Panc1 (cell line): ENCODE results near the gene MSANTD2. TPM values are rescaled to one million over a fixed set of nuclear protein-coding genes. Genes with fewer than 3 reads are reported as not detected.

Source experiments
- ATAC-seq: fragments of 200-7000 bp; cut with Tn5 transposase; 2 replicates; pipeline ENCODE4 v1.9.1; 2020; ENCODE audit warnings: mild to moderate bottlenecking, moderate library complexity
- BruUV-seq: library from RNA; stranded (reverse); fragments of 400-500 nt; replicated peaks from 2 replicates; lab custom pipeline; 2021; lab: Mats Ljungman, UMichigan
- CTCF ChIA-PET: fragments of 300-600 bp; sonication (Branson Sonifier 250); formaldehyde crosslinking; loops from one replicate; lab custom pipeline; 2022; ENCODE audit warnings: antibody characterized with exemption; lab: Charles Lee
- POLR2A ChIA-PET: fragments of 300-600 bp; sonication (Branson Sonifier 250); formaldehyde crosslinking; loops from one replicate; lab custom pipeline; 2022; ENCODE audit warnings: antibody characterized with exemption; lab: Charles Lee
- DNase-seq: peaks from one replicate; pipeline ENCODE4 v3.0.0-alpha.2; 2010; ENCODE audit warnings: low read depth, low spot score
- H3K27ac ChIP-seq: 2 replicates; pipeline ENCODE4 v1.5.1; 2011; ENCODE audit warnings: mild to moderate bottlenecking, low read length, inconsistent platforms
- H3K27me3 ChIP-seq: fragments of 200-500 bp; sonication (Bioruptor generic); 2 replicates; pipeline ENCODE4 v1.6.0; 2014; ENCODE audit warnings: low read length, inconsistent platforms; ENCODE audit not compliant: control insufficient read depth, insufficient read depth
- H3K36me3 ChIP-seq: fragments of 200-500 bp; sonication (Bioruptor generic); 2 replicates; pipeline ENCODE4 v1.5.1; 2014; ENCODE audit warnings: inconsistent platforms, mild to moderate bottlenecking, low read length, moderate library complexity; ENCODE audit not compliant: control insufficient read depth, insufficient read depth
- H3K4me1 ChIP-seq: 2 replicates; pipeline ENCODE4 v1.5.1; 2011; ENCODE audit warnings: inconsistent platforms, mild to moderate bottlenecking, low read length, moderate library complexity; ENCODE audit not compliant: control insufficient read depth, insufficient read depth
- H3K4me3 ChIP-seq, 2 experiments: 2 replicates each; pipeline ENCODE4 v1.5.1; 2011 to 2012; ENCODE audit warnings: low read depth in 2 of 2, low read length in 2 of 2, mild to moderate bottlenecking in 2 of 2, inconsistent platforms in 1 of 2, moderate library complexity in 1 of 2
- H3K9me3 ChIP-seq: fragments of 200-500 bp; sonication (Bioruptor generic); 2 replicates; pipeline ENCODE4 v1.5.1; 2014; ENCODE audit warnings: low read depth, mild to moderate bottlenecking, inconsistent platforms, low read length, moderate library complexity; ENCODE audit not compliant: control insufficient read depth, insufficient read depth
- POLR2AphosphoS5 ChIP-seq: IDR thresholded peaks from 2 replicates; pipeline ENCODE4 v1.6.1; 2012; ENCODE audit warnings: mild to moderate bottlenecking, low read depth, low read length, moderate library complexity
- SIN3A ChIP-seq: IDR thresholded peaks from 2 replicates; pipeline ENCODE4 v1.6.1; 2012; ENCODE audit warnings: low read depth, mild to moderate bottlenecking, low read length, moderate library complexity, borderline replicate concordance; ENCODE audit not compliant: insufficient read depth
- TCF7L2 ChIP-seq: IDR thresholded peaks from 2 replicates; pipeline ENCODE4 v1.6.1; 2011; ENCODE audit warnings: mild to moderate bottlenecking, low read depth, low read length, inconsistent platforms
- in situ Hi-C: cut with HindIII; loops from 2 replicates; pipeline ENCODE4 v1.10.0; 2016; ENCODE audit warnings: low sequenced_read_pairs, low pct_unique_long_range_greater_than_20kb
- intact Hi-C: fragments of 100-400 bp; cut with micrococcal nuclease; formaldehyde crosslinking; loops from one replicate; pipeline ENCODE4 v1.10.0; 2022; ENCODE audit not compliant: unreplicated experiment
- total RNA-seq: library from RNA; stranded (reverse); gene quantifications from one replicate; pipeline ENCODE4 v1.2.1, GENCODE V29; 2021; ENCODE audit not compliant: unreplicated experiment
- TF ChIP-seq, protein P1 (sequence below), 2 experiments: IDR thresholded peaks; 2 replicates each; pipeline ENCODE4 v1.6.1; 2011 to 2012; ENCODE audit warnings: low read depth in 2 of 2, control low read depth in 1 of 2, low read length in 1 of 2, mild to moderate bottlenecking in 1 of 2, moderate library complexity in 1 of 2; ENCODE audit not compliant: insufficient read depth in 1 of 2
- TF ChIP-seq, protein P2 (sequence below): fragments of 450-650 bp; IDR thresholded peaks from 2 replicates; pipeline ENCODE4 v1.5.1; 2017; ENCODE audit warnings: mild to moderate bottlenecking

Gene MSANTD2
- total RNA-seq, 1 experiment from 2014 or later = 20.5 TPM

DNA sequence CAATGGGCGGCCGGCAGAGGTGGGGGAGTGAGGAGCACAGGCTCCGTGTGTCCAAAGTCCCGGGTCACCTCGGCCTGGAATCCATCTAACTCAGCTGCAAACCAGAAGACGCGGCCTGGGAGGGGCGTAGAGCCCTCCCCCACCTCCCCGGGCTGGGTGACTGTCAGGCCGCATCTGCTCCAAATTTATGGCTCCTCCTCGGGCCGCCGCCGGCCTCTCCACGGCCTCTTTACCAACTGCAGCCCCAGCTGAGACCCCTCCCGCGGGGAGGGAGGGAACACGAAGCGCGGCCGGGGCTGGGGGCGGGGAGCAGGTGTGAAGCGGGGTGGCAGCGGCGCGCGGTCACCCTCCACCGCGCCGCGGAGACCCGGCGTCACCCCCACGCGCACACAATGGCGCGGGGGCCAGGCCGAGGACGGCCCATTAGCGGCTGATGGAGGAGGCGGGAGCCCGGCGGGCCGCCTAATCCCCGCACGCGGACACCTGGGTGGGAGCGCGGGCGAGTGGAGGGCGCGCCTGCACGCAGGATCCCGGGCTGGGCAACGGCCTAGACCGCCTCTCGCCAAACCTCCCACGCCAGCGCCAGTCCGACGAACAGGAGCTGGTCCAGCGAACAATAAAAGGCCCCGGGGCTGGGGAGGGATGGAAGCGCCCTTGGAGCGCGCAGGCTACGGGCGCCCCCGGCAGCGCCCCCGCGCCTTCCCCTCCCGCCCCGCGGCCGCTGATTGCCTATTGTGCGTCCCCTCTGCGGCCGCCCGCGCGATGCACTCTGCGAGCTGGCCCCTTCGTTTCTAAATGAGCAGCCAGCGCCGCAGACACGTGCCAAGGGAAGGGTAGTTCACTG is 39.1 kb upstream of the MSANTD2 start:
- Histone ChIP-seq H3K9me3 (no peaks in the 10 kb centered on the region), H3K36me3 (no peaks in the 10 kb centered on the region), H3K27ac (no peak overlapping the region), H3K4me1 (peaks cover 3% of the 10 kb centered on the region), H3K4me3 (peak overlapping the region; percentile 25 to 45), H3K27me3 (peaks cover 61% of the 10 kb centered on the region)
- CTCF ChIA-PET = interaction anchor here (0.8 to 2.4 kb wide), 3 partner anchors 27 to 78 kb away, joined by 6 to 11 read pairs (median 7); no protein-coding TSS in a partner anchor
- DNase-seq (no peak), ATAC-seq (peak; percentile 26)
- POLR2A ChIA-PET = no interaction called here
- BruUV-seq = no TSS peak
- in situ Hi-C loops (loop anchor here (5.0 to 10.0 kb wide), 2 partner anchors 42 to 175 kb away; no protein-coding TSS in a partner anchor), intact Hi-C loops (loop anchor here (5.0 kb wide), 1 partner anchor 37 kb away; the partner anchor contains the start of gene MSANTD2)
- TF ChIP-seq TCF7L2 = no peak
- TF ChIP-seq, protein P1, sequence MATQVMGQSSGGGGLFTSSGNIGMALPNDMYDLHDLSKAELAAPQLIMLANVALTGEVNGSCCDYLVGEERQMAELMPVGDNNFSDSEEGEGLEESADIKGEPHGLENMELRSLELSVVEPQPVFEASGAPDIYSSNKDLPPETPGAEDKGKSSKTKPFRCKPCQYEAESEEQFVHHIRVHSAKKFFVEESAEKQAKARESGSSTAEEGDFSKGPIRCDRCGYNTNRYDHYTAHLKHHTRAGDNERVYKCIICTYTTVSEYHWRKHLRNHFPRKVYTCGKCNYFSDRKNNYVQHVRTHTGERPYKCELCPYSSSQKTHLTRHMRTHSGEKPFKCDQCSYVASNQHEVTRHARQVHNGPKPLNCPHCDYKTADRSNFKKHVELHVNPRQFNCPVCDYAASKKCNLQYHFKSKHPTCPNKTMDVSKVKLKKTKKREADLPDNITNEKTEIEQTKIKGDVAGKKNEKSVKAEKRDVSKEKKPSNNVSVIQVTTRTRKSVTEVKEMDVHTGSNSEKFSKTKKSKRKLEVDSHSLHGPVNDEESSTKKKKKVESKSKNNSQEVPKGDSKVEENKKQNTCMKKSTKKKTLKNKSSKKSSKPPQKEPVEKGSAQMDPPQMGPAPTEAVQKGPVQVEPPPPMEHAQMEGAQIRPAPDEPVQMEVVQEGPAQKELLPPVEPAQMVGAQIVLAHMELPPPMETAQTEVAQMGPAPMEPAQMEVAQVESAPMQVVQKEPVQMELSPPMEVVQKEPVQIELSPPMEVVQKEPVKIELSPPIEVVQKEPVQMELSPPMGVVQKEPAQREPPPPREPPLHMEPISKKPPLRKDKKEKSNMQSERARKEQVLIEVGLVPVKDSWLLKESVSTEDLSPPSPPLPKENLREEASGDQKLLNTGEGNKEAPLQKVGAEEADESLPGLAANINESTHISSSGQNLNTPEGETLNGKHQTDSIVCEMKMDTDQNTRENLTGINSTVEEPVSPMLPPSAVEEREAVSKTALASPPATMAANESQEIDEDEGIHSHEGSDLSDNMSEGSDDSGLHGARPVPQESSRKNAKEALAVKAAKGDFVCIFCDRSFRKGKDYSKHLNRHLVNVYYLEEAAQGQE (IDR thresholded peaks at IDR 0.05; ENCODE audit: insufficient read depth in 1 of 2, low read depth in 2 of 2, low read length in 1 of 2) = no peak
- no peak for TF ChIP-seq SIN3A
- no peak for TF ChIP-seq POLR2AphosphoS5
- TF ChIP-seq, protein P2, sequence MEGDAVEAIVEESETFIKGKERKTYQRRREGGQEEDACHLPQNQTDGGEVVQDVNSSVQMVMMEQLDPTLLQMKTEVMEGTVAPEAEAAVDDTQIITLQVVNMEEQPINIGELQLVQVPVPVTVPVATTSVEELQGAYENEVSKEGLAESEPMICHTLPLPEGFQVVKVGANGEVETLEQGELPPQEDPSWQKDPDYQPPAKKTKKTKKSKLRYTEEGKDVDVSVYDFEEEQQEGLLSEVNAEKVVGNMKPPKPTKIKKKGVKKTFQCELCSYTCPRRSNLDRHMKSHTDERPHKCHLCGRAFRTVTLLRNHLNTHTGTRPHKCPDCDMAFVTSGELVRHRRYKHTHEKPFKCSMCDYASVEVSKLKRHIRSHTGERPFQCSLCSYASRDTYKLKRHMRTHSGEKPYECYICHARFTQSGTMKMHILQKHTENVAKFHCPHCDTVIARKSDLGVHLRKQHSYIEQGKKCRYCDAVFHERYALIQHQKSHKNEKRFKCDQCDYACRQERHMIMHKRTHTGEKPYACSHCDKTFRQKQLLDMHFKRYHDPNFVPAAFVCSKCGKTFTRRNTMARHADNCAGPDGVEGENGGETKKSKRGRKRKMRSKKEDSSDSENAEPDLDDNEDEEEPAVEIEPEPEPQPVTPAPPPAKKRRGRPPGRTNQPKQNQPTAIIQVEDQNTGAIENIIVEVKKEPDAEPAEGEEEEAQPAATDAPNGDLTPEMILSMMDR = no peak

DNA sequence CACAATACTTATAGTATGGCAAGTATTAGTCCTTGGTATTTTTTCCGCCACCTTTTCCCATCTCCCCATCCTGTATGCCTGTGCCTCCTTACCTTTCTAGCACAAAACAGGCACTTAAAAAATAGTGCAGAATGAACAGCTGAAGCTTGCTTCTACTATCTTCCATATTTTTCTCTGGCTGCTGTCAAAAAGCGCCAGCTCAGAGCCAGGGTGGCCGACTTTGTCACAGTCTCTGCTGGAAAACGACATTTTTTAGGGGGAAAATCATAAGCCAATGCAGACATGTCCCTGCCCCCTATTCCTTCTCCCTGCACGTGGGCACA is 38.6 kb upstream of the MSANTD2 start:
- BruUV-seq = no TSS peak
- Histone ChIP-seq H3K4me3 (peak overlapping the region in 1 of 2 experiments; percentile 45; a peak in 2 of 4 replicates), H3K27ac (no peak overlapping the region), H3K4me1 (peaks cover 3% of the 10 kb centered on the region), H3K36me3 (no peaks in the 10 kb centered on the region), H3K9me3 (no peaks in the 10 kb centered on the region), H3K27me3 (peaks cover 57% of the 10 kb centered on the region)
- in situ Hi-C loops (loop anchor here (5.0 to 10.0 kb wide), 2 partner anchors 41 to 174 kb away; no protein-coding TSS in a partner anchor), intact Hi-C loops (loop anchor here (5.0 kb wide), 1 partner anchor 36 kb away; the partner anchor contains the start of gene MSANTD2)
- ChIA-PET CTCF (interaction anchor here (0.6 to 2.4 kb wide), 5 partner anchors 10 to 57 kb away, joined by 3 to 7 read pairs (median 5); no protein-coding TSS in a partner anchor), POLR2A (no interaction called here)
- no peak for DNase-seq
- TF ChIP-seq, protein P2 = no peak
- no peak for TF ChIP-seq POLR2AphosphoS5
- no peak for TF ChIP-seq SIN3A
- no peak for TF ChIP-seq TCF7L2
- TF ChIP-seq, protein P1 (IDR thresholded peaks at IDR 0.05; ENCODE audit: insufficient read depth in 1 of 2, low read depth in 2 of 2, low read length in 1 of 2) = no peak
- no peak for ATAC-seq
